IPS-18a (cell line): ENCODE measurements around the gene DHH.
"Not testable (repeated sequence)": the region's sequence is repeated elsewhere in the genome, so short reads cannot be mapped to it uniquely, and the experiment has no call there.

Experiments
- H3K27ac ChIP-seq: one replicate; pipeline ENCODE4 v1.5.1; 2013; ENCODE audit warnings: low read length
- H3K27me3 ChIP-seq: one replicate; pipeline ENCODE4 v1.6.1; 2013; ENCODE audit warnings: mild to moderate bottlenecking, low read length; ENCODE audit not compliant: control insufficient read depth, insufficient read depth
- H3K36me3 ChIP-seq: one replicate; pipeline ENCODE4 v1.6.1; 2013; ENCODE audit warnings: low read depth, low read length; ENCODE audit not compliant: control insufficient read depth
- H3K4me1 ChIP-seq: one replicate; pipeline ENCODE4 v1.6.1; 2013; ENCODE audit warnings: low read depth, low read length; ENCODE audit not compliant: control insufficient read depth
- H3K4me3 ChIP-seq: one replicate; pipeline ENCODE4 v1.5.1; 2013; ENCODE audit warnings: low read length
- H3K9ac ChIP-seq: one replicate; pipeline ENCODE4 v1.6.1; 2013; ENCODE audit warnings: mild to moderate bottlenecking, low read length, moderate library complexity
- H3K9me3 ChIP-seq: one replicate; pipeline ENCODE4 v1.6.1; 2013; ENCODE audit warnings: low read depth, low read length; ENCODE audit not compliant: control insufficient read depth

Gene DHH

DNA sequence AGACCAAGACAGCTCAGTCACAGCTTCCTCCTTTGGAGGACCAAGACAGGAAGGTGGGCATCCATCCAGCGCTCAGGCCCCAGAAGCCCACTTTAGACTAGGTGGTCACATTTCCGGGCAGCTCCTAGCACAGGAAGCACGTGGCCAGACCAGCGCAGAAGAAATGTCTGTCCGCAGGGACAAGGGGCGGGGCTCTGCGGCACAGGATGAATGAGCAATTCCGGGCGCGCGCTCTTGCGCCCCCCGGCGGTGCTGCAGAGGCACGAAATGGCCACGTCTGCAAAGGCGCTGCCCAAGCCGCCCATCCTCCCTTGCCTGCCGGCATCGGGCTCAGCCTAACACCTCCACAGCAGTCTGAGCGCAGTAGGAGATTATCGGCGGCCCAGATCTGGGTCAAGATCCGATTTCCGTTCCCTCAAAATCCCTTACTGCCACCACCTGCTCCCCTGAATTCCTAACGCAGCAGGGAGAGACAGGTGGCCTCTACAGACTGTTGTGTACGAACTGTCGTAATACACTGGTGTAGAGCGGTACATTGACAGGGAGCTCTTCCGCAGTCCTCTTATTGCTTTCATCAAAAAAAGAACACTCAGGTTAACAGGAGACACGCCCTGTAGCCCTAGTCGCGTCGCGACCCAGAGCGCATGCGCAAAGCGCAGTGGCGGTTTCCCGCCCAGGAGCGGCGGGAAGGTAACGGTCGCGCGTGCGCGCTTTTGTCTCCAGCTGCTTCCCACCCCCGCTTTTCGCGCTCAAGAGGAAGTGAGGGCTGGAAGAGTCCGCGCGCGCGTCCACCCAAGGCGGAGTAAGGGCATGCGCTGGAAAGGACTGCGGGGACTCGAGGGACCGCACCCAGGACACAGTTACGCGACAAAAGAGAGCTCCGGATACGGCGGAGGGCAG lies 35.8 kb upstream of the DHH start:
- H3K4me1 ChIP-seq, result peaks cover 6% of the 10 kb centered on the region
- H3K9me3 ChIP-seq, result no peaks in the 10 kb centered on the region
- H3K27me3 ChIP-seq, result peaks cover 5% of the 10 kb centered on the region
- peak overlapping the region; percentile 99 for H3K4me3 ChIP-seq
- peaks cover 31% of the 10 kb centered on the region for H3K36me3 ChIP-seq
- H3K9ac ChIP-seq, result peak overlapping the region; percentile 100
- H3K27ac ChIP-seq, result peak overlapping the region; percentile 97

DNA sequence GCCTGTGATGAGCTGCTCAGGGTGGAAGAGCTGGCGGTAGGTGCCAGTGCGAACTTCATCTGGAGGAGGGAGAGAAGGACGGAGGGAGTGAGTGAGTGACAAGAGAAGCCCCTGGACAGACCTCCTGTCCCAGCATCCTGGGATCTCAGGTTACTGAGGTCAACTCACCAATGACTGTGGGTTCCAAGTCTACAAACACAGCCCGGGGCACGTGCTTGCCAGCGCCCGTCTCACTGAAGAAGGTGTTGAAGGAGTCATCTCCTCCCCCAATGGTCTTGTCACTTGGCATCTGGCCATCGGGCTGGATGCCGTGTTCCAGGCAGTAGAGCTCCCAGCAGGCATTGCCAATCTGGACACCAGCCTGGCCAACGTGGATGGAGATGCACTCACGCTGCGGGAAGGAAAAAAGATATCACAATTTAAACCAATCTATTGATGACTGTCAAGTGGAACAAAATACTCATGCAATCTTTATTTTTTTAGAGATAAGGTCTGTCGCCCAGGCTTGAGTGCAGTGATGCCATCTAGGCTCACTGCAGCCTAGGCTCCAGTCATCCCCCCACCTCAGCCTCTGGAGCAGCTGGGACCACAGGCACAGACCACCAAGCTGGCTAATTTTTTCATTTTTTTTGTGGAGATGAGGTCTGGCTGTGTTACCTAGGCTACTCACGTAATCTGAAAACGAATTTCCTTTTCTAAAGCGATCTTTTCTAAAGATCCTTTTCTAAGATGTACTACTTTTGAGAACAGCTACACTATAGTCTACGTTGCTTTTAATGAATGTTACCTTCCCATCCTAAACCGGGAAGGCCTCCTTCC lies 34.9 kb upstream of the DHH start:
- peaks cover 6% of the 10 kb centered on the region for H3K4me1 ChIP-seq
- H3K4me3 ChIP-seq, result peak overlapping the region; percentile 99
- H3K9me3 ChIP-seq, result no peaks in the 10 kb centered on the region
- H3K36me3 ChIP-seq, result peaks cover 31% of the 10 kb centered on the region
- H3K27ac ChIP-seq, result peak overlapping the region; percentile 87
- peaks cover 5% of the 10 kb centered on the region for H3K27me3 ChIP-seq
- H3K9ac ChIP-seq, result peak overlapping the region; percentile 100

- H3K4me3 ChIP-seq, H3K27ac ChIP-seq, H3K9ac ChIP-seq, H3K9me3 ChIP-seq, H3K27me3 ChIP-seq, H3K4me1 ChIP-seq: not testable (repeated sequence)
- H3K36me3 ChIP-seq, result peaks cover 31% of the 10 kb centered on the region
Measured at GRCh38 chr12:49127971-49128370, 33.4 kb upstream of the DHH start.

GRCh38 chr12:49126852-49127763 lies 32.5 kb upstream of the DHH start:
- Histone ChIP-seq H3K9me3 (no peaks in the 10 kb centered on the region), H3K27ac (no peak overlapping the region), H3K4me3 (no peak overlapping the region), H3K9ac (no peak overlapping the region), H3K4me1 (peaks cover 6% of the 10 kb centered on the region), H3K27me3 (peaks cover under 1% of the 10 kb centered on the region), H3K36me3 (peaks cover 31% of the 10 kb centered on the region)

GRCh38 chr12:49121047-49121696 lies 26.6 kb upstream of the DHH start:
- H3K36me3 ChIP-seq, result no peaks in the 10 kb centered on the region
- H3K27me3 ChIP-seq, result no peaks in the 10 kb centered on the region
- H3K4me1 ChIP-seq, result no peaks in the 10 kb centered on the region
- H3K9me3 ChIP-seq, result no peaks in the 10 kb centered on the region
- no peak overlapping the region for H3K27ac ChIP-seq
- no peak overlapping the region for H3K9ac ChIP-seq
- no peak overlapping the region for H3K4me3 ChIP-seq

DNA sequence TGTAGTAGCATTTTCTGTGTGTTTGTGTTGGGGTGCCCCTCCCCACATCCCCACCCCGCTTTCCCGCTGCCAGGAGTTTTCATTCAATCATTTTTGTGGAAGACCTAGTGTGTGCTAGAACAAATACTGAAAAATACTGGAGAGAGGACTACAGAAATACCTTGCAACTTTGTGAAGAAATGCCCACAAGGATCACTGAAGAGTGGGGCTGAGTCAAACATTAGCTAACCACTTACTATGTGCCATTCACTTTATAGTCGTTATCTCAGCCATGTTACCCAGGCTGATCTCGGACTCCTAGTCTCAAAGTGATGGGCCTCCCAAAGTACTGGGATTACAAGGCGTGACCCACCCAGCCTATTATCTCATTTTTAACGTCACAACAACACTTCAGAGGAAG lies 16.6 kb upstream of the DHH start:
- peak overlapping the region; percentile 95 for H3K4me3 ChIP-seq
- no peak overlapping the region for H3K27ac ChIP-seq
- no peaks in the 10 kb centered on the region for H3K9me3 ChIP-seq
- no peaks in the 10 kb centered on the region for H3K36me3 ChIP-seq
- H3K4me1 ChIP-seq, result peaks cover 6% of the 10 kb centered on the region
- H3K27me3 ChIP-seq, result no peaks in the 10 kb centered on the region
- H3K9ac ChIP-seq, result peak overlapping the region; percentile 84

- no peak within 1 kb of the TSS for H3K27ac ChIP-seq
- H3K4me1 ChIP-seq, result peaks cover 6% of the 10 kb centered on the region
- no peaks in the 10 kb centered on the region for H3K9me3 ChIP-seq
- H3K36me3 ChIP-seq, result peaks cover 4% of the 10 kb centered on the region
- H3K27me3 ChIP-seq, result no peaks in the 10 kb centered on the region
- H3K9ac ChIP-seq, result peak within 1 kb of the TSS; percentile 84
- H3K4me3 ChIP-seq, result peak within 1 kb of the TSS; percentile 95
Measured at GRCh38 chr12:49110464-49111155, 16.0 kb upstream of the DHH start, which contains the start of gene LMBR1L. Gene LMBR1L, minus strand, starts transcription at chr12:49110847. Its CDS starts 292 bp downstream, at chr12:49110555.

DNA sequence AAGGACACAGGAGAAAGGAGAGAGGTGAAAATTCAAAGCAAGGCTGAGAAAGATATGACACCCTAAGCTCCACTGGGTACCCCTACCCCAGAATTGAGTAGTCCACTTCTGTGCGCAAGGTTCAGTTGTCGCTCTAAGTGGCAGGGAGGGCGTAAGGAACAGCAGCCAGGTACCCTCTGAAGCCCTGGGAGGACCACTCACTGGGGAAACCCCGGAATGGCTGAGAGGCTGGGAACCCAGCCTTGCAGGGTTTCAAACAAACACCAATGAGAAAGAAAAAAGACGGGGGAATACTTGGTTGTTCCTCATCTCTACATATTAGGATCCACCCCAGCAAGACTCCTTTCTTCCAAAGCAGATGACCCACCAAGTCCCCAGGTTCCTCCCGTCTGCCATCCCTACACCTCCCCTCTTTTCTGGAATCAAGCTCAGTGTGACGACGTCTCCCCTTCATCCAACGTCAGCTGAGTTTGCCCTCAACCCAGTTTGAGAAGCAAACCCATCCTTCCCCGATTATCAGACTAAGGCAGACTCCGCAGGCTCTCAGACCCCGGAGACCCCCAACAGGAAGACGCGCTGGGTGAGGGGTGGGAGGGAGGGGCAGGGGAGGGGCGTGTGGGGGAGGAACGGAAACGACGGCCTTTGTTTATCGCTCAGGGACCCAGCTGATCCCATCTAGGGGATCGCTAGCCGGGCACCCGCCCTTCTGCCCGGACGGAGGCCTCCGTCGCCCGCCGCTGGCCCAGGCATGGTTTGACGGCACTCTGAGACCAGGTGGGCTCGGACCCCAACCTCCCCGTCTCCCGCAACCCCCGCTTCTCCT lies 15.3 kb upstream of the DHH start:
- Histone ChIP-seq H3K27ac (no peak overlapping the region), H3K27me3 (no peaks in the 10 kb centered on the region), H3K9me3 (no peaks in the 10 kb centered on the region), H3K4me1 (peaks cover 6% of the 10 kb centered on the region), H3K36me3 (peaks cover 5% of the 10 kb centered on the region), H3K9ac (peak overlapping the region; percentile 84), H3K4me3 (peak overlapping the region; percentile 95)

- Histone ChIP-seq H3K36me3 (peaks cover 8% of the 10 kb centered on the region), H3K27ac (no peak overlapping the region), H3K9ac (no peak overlapping the region), H3K9me3 (no peaks in the 10 kb centered on the region), H3K4me1 (peaks cover 6% of the 10 kb centered on the region), H3K27me3 (no peaks in the 10 kb centered on the region), H3K4me3 (peak overlapping the region; percentile 95)
Measured at GRCh38 chr12:49108958-49109404, 14.4 kb upstream of the DHH start.
